ENCODE results near the gene BCL2L15.

BCL2L15 gene

DNA sequence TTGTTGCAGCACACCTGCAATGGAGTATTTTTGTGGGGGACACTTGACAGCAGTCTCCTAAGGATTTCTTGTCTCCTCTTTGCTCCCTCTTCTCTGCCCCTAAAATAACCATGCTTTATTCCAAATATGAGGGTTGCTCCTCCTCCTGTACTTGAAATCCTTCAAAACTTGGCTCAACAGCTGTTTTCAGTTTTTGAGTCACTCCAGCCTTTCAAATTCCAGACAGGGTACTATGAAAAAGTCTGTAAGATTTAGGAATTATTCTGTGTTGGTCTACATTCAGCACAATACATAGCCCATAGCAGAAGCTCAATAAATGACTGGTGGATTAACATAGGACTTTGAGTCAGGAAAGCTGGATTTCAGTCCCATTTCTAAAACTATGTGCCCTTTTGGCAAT, 11.7 kb upstream of the BCL2L15 start:
- Histone ChIP-seq H3K4me3 (ENCODE audit: low read length) (no peak overlapping the region), H2AFZ (ENCODE audit: low read depth, low read length) (no peak overlapping the region), H3K9me3 (ENCODE audit: low read length) (no peaks in the 10 kb centered on the region), H3K27me3 (ENCODE audit: insufficient read depth, low read length) (no peaks in the 10 kb centered on the region), H3K4me1 (ENCODE audit: insufficient read depth, low read length) (peaks cover 3% of the 10 kb centered on the region), H3K36me3 (ENCODE audit: insufficient read depth, low read length) (peaks cover 42% of the 10 kb centered on the region)

GRCh38 chr1:113898241-113898814, 10.9 kb upstream of the BCL2L15 start:
- no peaks in the 10 kb centered on the region for H3K4me1 ChIP-seq (ENCODE audit: insufficient read depth, low read length)
- H3K9me3 ChIP-seq (ENCODE audit: low read length): no peaks in the 10 kb centered on the region
- no peaks in the 10 kb centered on the region for H3K27me3 ChIP-seq (ENCODE audit: insufficient read depth, low read length)
- peaks cover 42% of the 10 kb centered on the region for H3K36me3 ChIP-seq (ENCODE audit: insufficient read depth, low read length)
- H2AFZ ChIP-seq (ENCODE audit: low read depth, low read length): no peak overlapping the region
- H3K4me3 ChIP-seq (ENCODE audit: low read length): no peak overlapping the region

DNA sequence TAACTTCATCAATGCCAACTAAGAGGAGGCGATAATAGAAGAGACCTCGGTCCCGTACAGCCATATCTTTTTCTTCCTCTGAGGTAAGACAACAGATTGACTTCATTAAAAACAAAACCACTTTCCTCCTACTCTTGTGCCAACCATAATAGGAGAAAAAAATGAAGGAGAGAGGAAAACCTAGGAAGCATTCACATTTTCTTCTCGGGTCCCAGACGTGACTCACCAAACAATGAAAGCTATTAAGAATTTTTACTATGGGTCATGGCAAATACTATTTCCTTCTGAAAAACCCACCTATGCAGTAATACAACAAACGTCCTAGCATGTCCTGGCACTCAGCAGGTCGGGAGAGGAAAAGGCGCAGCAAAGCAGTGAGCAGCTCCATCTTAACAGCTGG, 8.6 kb upstream of the BCL2L15 start:
- peaks cover 34% of the 10 kb centered on the region for H3K36me3 ChIP-seq (ENCODE audit: insufficient read depth, low read length)
- no peaks in the 10 kb centered on the region for H3K4me1 ChIP-seq (ENCODE audit: insufficient read depth, low read length)
- no peak overlapping the region for H3K4me3 ChIP-seq (ENCODE audit: low read length)
- no peak overlapping the region for H2AFZ ChIP-seq (ENCODE audit: low read depth, low read length)
- H3K27me3 ChIP-seq (ENCODE audit: insufficient read depth, low read length): no peaks in the 10 kb centered on the region
- H3K9me3 ChIP-seq (ENCODE audit: low read length): no peaks in the 10 kb centered on the region

DNA sequence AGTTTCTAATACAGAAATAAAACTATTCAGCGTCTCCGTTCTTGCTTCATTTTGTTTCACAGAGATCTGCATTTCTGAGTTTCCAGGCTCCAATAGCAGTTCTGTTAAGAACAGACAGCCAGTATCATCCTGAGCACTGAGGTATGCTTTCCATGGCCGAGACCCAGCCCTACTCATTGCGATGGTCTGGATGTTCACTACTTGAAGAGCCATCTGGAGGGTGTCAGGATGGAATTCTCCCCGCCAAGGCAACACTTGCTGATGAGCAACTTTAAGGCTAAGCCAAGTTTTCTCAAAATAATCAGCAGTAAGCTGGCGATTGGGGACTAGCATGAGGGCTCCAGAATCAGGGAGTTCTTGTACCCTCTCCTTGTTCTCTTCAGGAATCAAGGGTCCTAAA, 7.7 kb upstream of the BCL2L15 start:
- Histone ChIP-seq H3K27me3 (ENCODE audit: insufficient read depth, low read length) (no peaks in the 10 kb centered on the region), H2AFZ (ENCODE audit: low read depth, low read length) (no peak overlapping the region), H3K9me3 (ENCODE audit: low read length) (no peaks in the 10 kb centered on the region), H3K36me3 (ENCODE audit: insufficient read depth, low read length) (peaks cover 32% of the 10 kb centered on the region), H3K4me3 (ENCODE audit: low read length) (no peak overlapping the region), H3K4me1 (ENCODE audit: insufficient read depth, low read length) (no peaks in the 10 kb centered on the region)

DNA sequence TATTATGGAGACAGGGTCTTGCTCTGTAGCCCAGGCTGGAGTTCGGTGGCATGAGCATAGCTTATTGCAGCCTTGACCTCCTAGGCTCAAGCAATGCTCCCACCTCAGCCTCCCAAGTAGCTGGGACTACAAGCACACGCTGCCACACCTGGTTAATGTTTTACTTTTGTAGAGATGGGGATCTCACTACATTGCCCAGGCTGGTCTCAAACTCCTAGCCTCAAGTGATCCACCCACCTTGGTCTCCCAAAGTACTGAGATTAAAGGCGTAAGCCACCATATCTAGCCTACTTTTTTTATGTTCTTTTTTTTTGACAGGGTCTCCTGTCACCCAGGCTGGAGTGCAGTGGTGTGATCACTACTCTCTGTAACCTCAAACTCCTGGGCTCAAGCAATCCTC, 5.9 kb upstream of the BCL2L15 start:
- H3K36me3 ChIP-seq (ENCODE audit: insufficient read depth, low read length): peaks cover 18% of the 10 kb centered on the region
- H3K4me1 ChIP-seq (ENCODE audit: insufficient read depth, low read length): no peaks in the 10 kb centered on the region
- no peak overlapping the region for H3K4me3 ChIP-seq (ENCODE audit: low read length)
- no peaks in the 10 kb centered on the region for H3K9me3 ChIP-seq (ENCODE audit: low read length)
- H2AFZ ChIP-seq (ENCODE audit: low read depth, low read length): no peak overlapping the region
- H3K27me3 ChIP-seq (ENCODE audit: insufficient read depth, low read length): no peaks in the 10 kb centered on the region

- Histone ChIP-seq H3K4me3 (ENCODE audit: low read length) (no peak overlapping the region), H3K36me3 (ENCODE audit: insufficient read depth, low read length) (peaks cover 7% of the 10 kb centered on the region), H3K4me1 (ENCODE audit: insufficient read depth, low read length) (no peaks in the 10 kb centered on the region), H2AFZ (ENCODE audit: low read depth, low read length) (no peak overlapping the region), H3K9me3 (ENCODE audit: low read length) (no peaks in the 10 kb centered on the region), H3K27me3 (ENCODE audit: insufficient read depth, low read length) (no peaks in the 10 kb centered on the region)
Measured at GRCh38 chr1:113891631-113892220, 4.3 kb upstream of the BCL2L15 start.

DNA sequence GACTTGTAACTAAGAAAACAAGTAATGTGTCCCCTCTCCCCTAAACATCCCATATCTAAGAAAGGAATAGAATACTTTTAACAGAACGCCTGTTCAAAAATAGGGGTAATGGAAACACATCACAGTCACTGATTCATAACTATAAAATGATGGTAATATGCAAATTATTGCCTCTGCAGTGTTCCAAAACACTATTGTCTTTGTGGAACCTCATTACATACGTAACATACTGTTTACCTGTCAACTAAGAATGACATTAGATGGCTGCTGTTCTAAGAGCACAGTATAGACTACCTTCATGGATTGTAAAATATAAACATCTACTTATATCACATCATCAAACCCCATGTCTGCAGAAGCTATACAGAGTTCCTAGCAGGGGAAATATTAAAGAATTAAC, 3.4 kb upstream of the BCL2L15 start:
- no peaks in the 10 kb centered on the region for H3K4me1 ChIP-seq (ENCODE audit: insufficient read depth, low read length)
- no peaks in the 10 kb centered on the region for H3K27me3 ChIP-seq (ENCODE audit: insufficient read depth, low read length)
- peaks cover 3% of the 10 kb centered on the region for H3K36me3 ChIP-seq (ENCODE audit: insufficient read depth, low read length)
- H3K4me3 ChIP-seq (ENCODE audit: low read length): no peak overlapping the region
- no peak overlapping the region for H2AFZ ChIP-seq (ENCODE audit: low read depth, low read length)
- H3K9me3 ChIP-seq (ENCODE audit: low read length): no peaks in the 10 kb centered on the region

GRCh38 chr1:113886417-113887401, 672 bp downstream of the BCL2L15 start:
- H2AFZ ChIP-seq (ENCODE audit: low read depth, low read length): no peak overlapping the region

DNA sequence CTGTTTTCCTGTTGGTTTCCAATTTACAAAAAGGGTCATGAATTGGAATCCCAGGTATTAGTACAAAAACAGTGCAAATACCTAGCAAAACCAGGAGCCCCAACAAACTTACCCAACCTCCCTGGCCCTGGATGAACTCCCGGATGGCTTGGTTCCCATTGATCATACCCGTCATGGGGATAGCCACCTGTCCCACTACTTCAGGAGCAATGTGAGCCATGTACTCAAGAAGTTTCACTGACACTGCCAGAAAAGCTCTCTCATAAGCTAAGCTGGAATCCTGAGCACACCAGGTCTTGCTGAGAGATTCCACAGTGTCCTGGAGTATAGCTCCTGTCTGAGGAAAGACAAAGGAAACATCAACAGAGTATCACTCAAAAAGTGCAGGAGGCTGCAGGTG, 5.7 kb downstream of the BCL2L15 start:
- Histone ChIP-seq H3K27me3 (ENCODE audit: insufficient read depth, low read length) (no peaks in the 10 kb centered on the region), H2AFZ (ENCODE audit: low read depth, low read length) (no peak overlapping the region), H3K4me3 (ENCODE audit: low read length) (no peak overlapping the region), H3K4me1 (ENCODE audit: insufficient read depth, low read length) (no peaks in the 10 kb centered on the region), H3K36me3 (ENCODE audit: insufficient read depth, low read length) (no peaks in the 10 kb centered on the region), H3K9me3 (ENCODE audit: low read length) (peaks cover 3% of the 10 kb centered on the region)

More at GRCh38 chr1:113886417-113887401, 672 bp downstream of the BCL2L15 start:
- no peaks in the 10 kb centered on the region for H3K9me3 ChIP-seq (ENCODE audit: low read length)
- H3K27me3 ChIP-seq (ENCODE audit: insufficient read depth, low read length): no peaks in the 10 kb centered on the region
- no peak overlapping the region for H3K4me3 ChIP-seq (ENCODE audit: low read length)
- no peaks in the 10 kb centered on the region for H3K4me1 ChIP-seq (ENCODE audit: insufficient read depth, low read length)
- H3K36me3 ChIP-seq (ENCODE audit: insufficient read depth, low read length): no peaks in the 10 kb centered on the region

GRCh38 chr1:113879739-113880038, 7.7 kb downstream of the BCL2L15 start:
- H3K36me3 ChIP-seq (ENCODE audit: insufficient read depth, low read length): no peaks in the 10 kb centered on the region
- H3K9me3 ChIP-seq (ENCODE audit: low read length): peaks cover 3% of the 10 kb centered on the region
- no peaks in the 10 kb centered on the region for H3K27me3 ChIP-seq (ENCODE audit: insufficient read depth, low read length)
- no peak overlapping the region for H2AFZ ChIP-seq (ENCODE audit: low read depth, low read length)
- H3K4me1 ChIP-seq (ENCODE audit: insufficient read depth, low read length): no peaks in the 10 kb centered on the region
- no peak overlapping the region for H3K4me3 ChIP-seq (ENCODE audit: low read length)

GRCh38 chr1:113876176-113876575, 11.2 kb downstream of the BCL2L15 start:
- H3K36me3 ChIP-seq (ENCODE audit: insufficient read depth, low read length): no peaks in the 10 kb centered on the region
- H2AFZ ChIP-seq (ENCODE audit: low read depth, low read length): no peak overlapping the region
- no peaks in the 10 kb centered on the region for H3K4me1 ChIP-seq (ENCODE audit: insufficient read depth, low read length)
- H3K27me3 ChIP-seq (ENCODE audit: insufficient read depth, low read length): peaks cover 6% of the 10 kb centered on the region
- peaks cover 3% of the 10 kb centered on the region for H3K9me3 ChIP-seq (ENCODE audit: low read length)
- H3K4me3 ChIP-seq (ENCODE audit: low read length): no peak overlapping the region

DNA sequence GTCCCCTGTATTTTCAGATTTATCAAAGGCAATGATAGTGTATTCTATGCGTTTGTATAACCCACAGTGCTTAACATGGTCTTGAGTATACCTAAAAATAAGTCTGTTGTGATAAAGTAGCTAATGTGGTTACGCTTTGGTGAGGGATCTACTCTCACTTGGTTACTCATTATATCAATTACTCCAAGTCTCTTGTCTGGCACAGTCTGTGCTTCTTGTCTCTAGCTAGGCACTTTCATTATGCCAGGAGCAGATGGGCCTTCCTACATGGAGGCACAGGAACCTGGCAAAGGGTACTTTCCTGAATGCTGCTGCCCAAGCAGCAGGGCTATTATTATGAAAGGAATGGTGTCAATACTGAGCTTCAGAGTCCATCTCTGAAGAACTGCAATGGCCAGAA, 11.7 kb downstream of the BCL2L15 start:
- peaks cover 6% of the 10 kb centered on the region for H3K27me3 ChIP-seq (ENCODE audit: insufficient read depth, low read length)

GRCh38 chr1:113874012-113874879, 13.1 kb downstream of the BCL2L15 start:
- no peaks in the 10 kb centered on the region for H3K9me3 ChIP-seq (ENCODE audit: low read length)
- H2AFZ ChIP-seq (ENCODE audit: low read depth, low read length): no peak overlapping the region
- peaks cover 6% of the 10 kb centered on the region for H3K27me3 ChIP-seq (ENCODE audit: insufficient read depth, low read length)
- no peaks in the 10 kb centered on the region for H3K36me3 ChIP-seq (ENCODE audit: insufficient read depth, low read length)
- no peak overlapping the region for H3K4me3 ChIP-seq (ENCODE audit: low read length)
- no peaks in the 10 kb centered on the region for H3K4me1 ChIP-seq (ENCODE audit: insufficient read depth, low read length)

More for the DNA sequence above, 11.7 kb downstream of the BCL2L15 start:
- Histone ChIP-seq H3K9me3 (ENCODE audit: low read length) (peaks cover 3% of the 10 kb centered on the region), H2AFZ (ENCODE audit: low read depth, low read length) (no peak overlapping the region), H3K4me1 (ENCODE audit: insufficient read depth, low read length) (no peaks in the 10 kb centered on the region), H3K4me3 (ENCODE audit: low read length) (no peak overlapping the region), H3K36me3 (ENCODE audit: insufficient read depth, low read length) (no peaks in the 10 kb centered on the region)
